Endothelial cell of umbilical vein (primary cell): Measurements from ENCODE around the gene ELP6. TPM values are rescaled to one million over a fixed set of nuclear protein-coding genes. Genes with fewer than 3 reads are reported as not detected.

Experiments
- BruUV-seq: library from RNA; stranded (reverse); fragments of 400-500 nt; replicated peaks from 2 replicates; lab custom pipeline; 2021; lab: Mats Ljungman, UMichigan
- CTCF ChIA-PET: fragments of 300-600, 350-600 bp; sonication (Branson Sonifier 250); formaldehyde crosslinking; loops from one replicate; lab custom pipeline; 2021; ENCODE audit warnings: antibody characterized with exemption, inconsistent platforms; lab: Charles Lee
- POLR2A ChIA-PET: fragments of 300-600, 350-600 bp; sonication (Branson Sonifier 250); formaldehyde crosslinking; loops from one replicate; lab custom pipeline; 2021; ENCODE audit warnings: antibody characterized with exemption, inconsistent platforms; lab: Charles Lee
- DNase-seq: peaks from one replicate; pipeline ENCODE4 v3.0.0-alpha.2; 2011; ENCODE audit warnings: low read depth, low spot score
- FAIRE-seq: peaks from 2 replicates; lab custom pipeline; 2011; peaks lifted over from hg19 to GRCh38; lab: Jason Lieb, UNC
- H2AFZ ChIP-seq: 2 replicates; pipeline ENCODE4 v1.6.0; 2012; ENCODE audit warnings: low read depth, low read length, control low read depth, inconsistent platforms
- H3K27ac ChIP-seq: 2 replicates; pipeline ENCODE4 v1.5.1; 2011; ENCODE audit warnings: low read depth, mild to moderate bottlenecking, control low read depth, low read length, moderate library complexity; ENCODE audit not compliant: insufficient read depth
- H3K27me3 ChIP-seq, 2 experiments: 2 replicates each; pipeline versions ENCODE4 v1.6.0 to v1.6.1; 2011; ENCODE audit warnings: low read length in 2 of 2, mixed read lengths in 1 of 2; ENCODE audit not compliant: control insufficient read depth in 2 of 2, insufficient read depth in 2 of 2
- H3K36me3 ChIP-seq, 2 experiments: 2 replicates in 1 of 2; 3 replicates in 1 of 2; pipeline ENCODE4 v1.5.1; 2011; ENCODE audit warnings: low read length in 2 of 2, mild to moderate bottlenecking in 1 of 2, moderate library complexity in 1 of 2; ENCODE audit not compliant: control insufficient read depth in 2 of 2, insufficient read depth in 2 of 2; ENCODE audit errors: extremely low read depth in 1 of 2
- H3K4me1 ChIP-seq: 3 replicates; pipeline ENCODE4 v1.5.1; 2011; ENCODE audit warnings: mild to moderate bottlenecking, low read length; ENCODE audit not compliant: control insufficient read depth, insufficient read depth; ENCODE audit errors: extremely low read depth
- H3K4me2 ChIP-seq: 2 replicates; pipeline ENCODE4 v1.6.1; 2011; ENCODE audit warnings: low read length, control low read depth, mixed read lengths; ENCODE audit not compliant: insufficient read depth
- H3K4me3 ChIP-seq, 3 experiments: fragments of 200-600 bp in 1 of 3; sonication (generic), shearing (Covaris generic) in 1 of 3; replicated peaks in 1 of 3; 2 replicates each; pipeline ENCODE4 v1.5.1; 2011 to 2016; ENCODE audit warnings: control low read depth in 3 of 3, low read length in 3 of 3, mild to moderate bottlenecking in 2 of 3, inconsistent platforms in 1 of 3, low read depth in 1 of 3, moderate library complexity in 1 of 3; ENCODE audit not compliant: insufficient read depth in 1 of 3
- H3K79me2 ChIP-seq: 2 replicates; pipeline ENCODE4 v1.6.0; 2012; ENCODE audit warnings: low read length, inconsistent platforms; ENCODE audit not compliant: control insufficient read depth, insufficient read depth
- H3K9ac ChIP-seq: replicated peaks from 2 replicates; pipeline ENCODE3; 2011; ENCODE audit warnings: low read length, control low read depth; ENCODE audit not compliant: insufficient read depth; ENCODE audit errors: extremely low read depth
- H3K9me1 ChIP-seq: replicated peaks from 3 replicates; pipeline ENCODE4 v1.6.0; 2011; ENCODE audit warnings: mild to moderate bottlenecking, low read length; ENCODE audit not compliant: control insufficient read depth, insufficient read depth; ENCODE audit errors: extremely low read depth
- H3K9me3 ChIP-seq: replicated peaks from 2 replicates; pipeline ENCODE4 v1.5.1; 2012; ENCODE audit warnings: low read length, inconsistent platforms; ENCODE audit not compliant: control insufficient read depth, insufficient read depth
- H4K20me1 ChIP-seq: replicated peaks from 2 replicates; pipeline ENCODE3; 2011; ENCODE audit warnings: mild to moderate bottlenecking, low read length; ENCODE audit not compliant: control insufficient read depth, insufficient read depth; ENCODE audit errors: extremely low read depth
- CTCF ChIP-seq, 2 donors: IDR thresholded peaks; 1 replicate in 1 of 2; 2 replicates in 1 of 2; pipeline ENCODE4 v1.5.1; 2011; ENCODE audit warnings: low read length in 2 of 2, mild to moderate bottlenecking in 2 of 2, moderate library complexity in 2 of 2, control low read depth in 1 of 2, inconsistent platforms in 1 of 2, low read depth in 1 of 2; ENCODE audit not compliant: insufficient read depth in 1 of 2; ENCODE audit errors: extremely low read depth in 1 of 2
- EZH2 ChIP-seq: IDR thresholded peaks from 2 replicates; pipeline ENCODE4 v1.6.1; 2012; ENCODE audit warnings: borderline replicate concordance, low read depth, mild to moderate bottlenecking, moderate library complexity, low read length, inconsistent platforms; ENCODE audit not compliant: severe bottlenecking
- FOS ChIP-seq: IDR thresholded peaks from 2 replicates; pipeline ENCODE4 v1.6.1; 2011; ENCODE audit warnings: mild to moderate bottlenecking, low read length, moderate library complexity, borderline replicate concordance; ENCODE audit not compliant: insufficient read depth
- GATA2 ChIP-seq: IDR thresholded peaks from 2 replicates; pipeline ENCODE4 v1.7.0; 2011; ENCODE audit warnings: low read depth, mild to moderate bottlenecking, moderate library complexity, mixed read lengths, low read length; ENCODE audit not compliant: insufficient read length, insufficient read depth
- JUN ChIP-seq: IDR thresholded peaks from 2 replicates; pipeline ENCODE4 v1.6.1; 2011; ENCODE audit warnings: borderline replicate concordance, low read depth; ENCODE audit not compliant: insufficient read length, insufficient read depth
- MYC ChIP-seq: IDR thresholded peaks from one replicate; pipeline ENCODE4 v1.6.1; 2011; ENCODE audit warnings: mild to moderate bottlenecking, low read depth, low read length
- POLR2A ChIP-seq: IDR thresholded peaks from 2 replicates; pipeline ENCODE4 v1.6.1; 2012; ENCODE audit warnings: low read depth, mild to moderate bottlenecking, control low read depth, low read length
- POLR2AphosphoS5 ChIP-seq: IDR thresholded peaks from 2 replicates; pipeline ENCODE4 v1.6.1; 2012; ENCODE audit warnings: low read depth, mild to moderate bottlenecking, control low read depth, low read length, moderate library complexity; ENCODE audit not compliant: insufficient read depth
- dilution Hi-C: fragments of 300-500 bp; cut with MboI; formaldehyde crosslinking; loops from one replicate; pipeline ENCODE4 v1.15.0; 2019; ENCODE audit warnings: low sequenced_read_pairs; ENCODE audit not compliant: extremely low pct_ligation_motif_present
- intact Hi-C: fragments of 100-400 bp; cut with micrococcal nuclease; formaldehyde crosslinking; loops from one replicate; pipeline ENCODE4 v1.10.0; 2022
- polyA plus RNA-seq, 4 experiments: library from polyadenylated mRNA; depleted of rRNA in 3 of 4; stranded (reverse) in 3 of 4; unstranded in 1 of 4; fragments of >200 nt; gene quantifications; 2 replicates each; pipeline versions ENCODE4 v1.2.1 to v1.2.3, GENCODE V29; 2011 to 2012; ENCODE audit warnings: missing spikeins in 1 of 4
- total RNA-seq: library from RNA; stranded (reverse); gene quantifications from 2 replicates; pipeline ENCODE4 v1.2.3, GENCODE V29; 2021
- TF ChIP-seq, protein P1 (sequence below): IDR thresholded peaks from 2 replicates; pipeline ENCODE4 v1.6.1; 2011; ENCODE audit not compliant: insufficient read depth, insufficient read length

Gene ELP6
- total and polyA plus RNA-seq, 2 donors (not counting 3 experiments of a cell fraction or from before 2014, with no cell fraction given): 48.1 to 91.0 TPM

- no peak overlapping the region for H3K9ac ChIP-seq
- BruUV-seq: no TSS peak
- dilution Hi-C loops: no loop called here
- H3K27me3 ChIP-seq: no peaks in the 10 kb centered on the region
- intact Hi-C loops: no loop called here
- FAIRE-seq (no peak), DNase-seq (no peak)
- H3K4me1 ChIP-seq: no peaks in the 10 kb centered on the region
- no peaks in the 10 kb centered on the region for H3K9me3 ChIP-seq
- ChIA-PET CTCF (interaction anchor here (1.5 to 3.3 kb wide), 2 partner anchors 9 to 70 kb away, joined by 3 to 13 read pairs; no protein-coding TSS in a partner anchor), POLR2A (no interaction called here)
- no peak overlapping the region for H3K4me2 ChIP-seq
- H3K79me2 ChIP-seq: no peaks in the 10 kb centered on the region
- H3K9me1 ChIP-seq: no peaks in the 10 kb centered on the region
- no peak overlapping the region for H2AFZ ChIP-seq
- H4K20me1 ChIP-seq: no peaks in the 10 kb centered on the region
- H3K27ac ChIP-seq: no peak overlapping the region
- TF ChIP-seq MYC (no peak), FOS (no peak), POLR2AphosphoS5 (no peak), JUN (no peak), POLR2A (no peak), CTCF (IDR thresholded peaks at IDR 0.05; ENCODE audit: extremely low read depth in 1 of 2, insufficient read depth in 1 of 2, low read depth in 1 of 2, low read length in 2 of 2) (no peak), EZH2 (no peak), GATA2 (no peak)
- TF ChIP-seq, protein P1, sequence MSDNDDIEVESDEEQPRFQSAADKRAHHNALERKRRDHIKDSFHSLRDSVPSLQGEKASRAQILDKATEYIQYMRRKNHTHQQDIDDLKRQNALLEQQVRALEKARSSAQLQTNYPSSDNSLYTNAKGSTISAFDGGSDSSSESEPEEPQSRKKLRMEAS: no peak
- H3K4me3 ChIP-seq: no peak overlapping the region
- peaks cover 0 to 7% of the 10 kb centered on the region in 2 experiments for H3K36me3 ChIP-seq
Observed at GRCh38 chr3:47491186-47491585, 22.3 kb downstream of the ELP6 start.
